Measurements from ENCODE around the gene RECQL.

Gene RECQL, protein sequence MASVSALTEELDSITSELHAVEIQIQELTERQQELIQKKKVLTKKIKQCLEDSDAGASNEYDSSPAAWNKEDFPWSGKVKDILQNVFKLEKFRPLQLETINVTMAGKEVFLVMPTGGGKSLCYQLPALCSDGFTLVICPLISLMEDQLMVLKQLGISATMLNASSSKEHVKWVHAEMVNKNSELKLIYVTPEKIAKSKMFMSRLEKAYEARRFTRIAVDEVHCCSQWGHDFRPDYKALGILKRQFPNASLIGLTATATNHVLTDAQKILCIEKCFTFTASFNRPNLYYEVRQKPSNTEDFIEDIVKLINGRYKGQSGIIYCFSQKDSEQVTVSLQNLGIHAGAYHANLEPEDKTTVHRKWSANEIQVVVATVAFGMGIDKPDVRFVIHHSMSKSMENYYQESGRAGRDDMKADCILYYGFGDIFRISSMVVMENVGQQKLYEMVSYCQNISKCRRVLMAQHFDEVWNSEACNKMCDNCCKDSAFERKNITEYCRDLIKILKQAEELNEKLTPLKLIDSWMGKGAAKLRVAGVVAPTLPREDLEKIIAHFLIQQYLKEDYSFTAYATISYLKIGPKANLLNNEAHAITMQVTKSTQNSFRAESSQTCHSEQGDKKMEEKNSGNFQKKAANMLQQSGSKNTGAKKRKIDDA

DNA sequence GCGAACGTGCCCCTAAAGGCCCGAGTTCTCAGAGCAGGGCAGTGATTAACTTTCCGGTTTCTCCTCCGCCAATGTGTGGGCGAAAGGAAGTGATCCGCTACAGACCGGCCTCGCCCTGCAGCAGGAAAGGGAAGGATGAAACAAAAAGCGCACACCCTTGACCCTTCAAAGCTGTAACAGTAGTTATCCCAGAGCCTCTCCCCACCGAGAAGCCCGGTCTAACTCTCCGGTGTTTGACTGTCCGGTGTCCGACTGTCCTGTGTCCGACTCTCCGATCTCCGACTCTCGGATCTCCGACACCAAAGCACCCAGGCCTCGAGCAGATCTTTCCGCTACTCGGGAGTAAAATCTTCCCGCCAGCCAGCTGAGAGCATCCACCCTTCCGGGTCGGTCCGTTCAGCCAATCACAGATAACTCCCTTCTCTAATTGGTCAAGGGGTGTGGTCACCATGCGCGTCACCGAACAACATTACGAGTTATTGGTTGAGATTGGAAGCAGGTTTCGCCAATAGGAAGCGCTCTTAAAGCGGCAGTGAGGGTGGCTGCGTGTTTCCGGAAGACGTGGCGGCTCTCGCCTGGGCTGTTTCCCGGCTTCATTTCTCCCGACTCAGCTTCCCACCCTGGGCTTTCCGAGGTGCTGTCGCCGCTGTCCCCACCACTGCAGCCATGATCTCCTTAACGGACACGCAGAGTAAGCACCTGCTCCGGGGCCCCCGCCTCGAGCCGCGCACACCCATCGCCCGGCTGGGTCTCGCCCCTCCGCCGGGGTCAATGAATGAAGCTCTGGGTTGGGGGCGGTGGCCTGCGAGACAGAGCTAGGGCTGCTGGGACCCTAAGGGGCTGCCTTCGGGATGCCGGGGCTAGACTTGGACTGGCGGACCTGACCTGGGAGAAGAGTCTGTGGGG is at the start of gene RECQL, which contains the start of gene GOLT1B:
Gene RECQL, minus strand, starts transcription at position 378 of the 906 bp plus-strand sequence. CDS start 2,065 bp downstream, outside the sequence.
Gene GOLT1B, plus strand, starts transcription at position 532 of the 906 bp plus-strand sequence. Its CDS starts 135 bp downstream, at position 667.
- DNase-seq, result peak; percentile 63

DNA sequence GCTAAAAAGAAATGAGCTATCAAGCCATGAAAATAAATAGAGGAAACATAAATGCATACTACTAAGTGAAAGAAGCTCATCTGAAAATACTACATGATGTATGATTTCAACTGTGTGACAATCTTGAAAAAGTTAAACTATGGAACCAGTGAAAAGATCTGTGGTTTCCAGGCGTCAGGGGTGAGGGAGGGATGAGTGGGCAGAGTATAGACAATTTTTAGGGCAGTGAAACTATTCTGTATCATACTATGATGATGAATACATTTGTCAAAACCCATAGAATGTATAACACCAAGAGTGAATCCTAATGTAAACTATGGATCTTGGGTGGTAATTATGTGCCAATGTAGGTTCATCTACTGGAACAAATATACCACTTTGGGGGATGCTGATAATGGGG is 46.0 kb upstream of the RECQL start:
- DNase-seq, result no peak

DNA sequence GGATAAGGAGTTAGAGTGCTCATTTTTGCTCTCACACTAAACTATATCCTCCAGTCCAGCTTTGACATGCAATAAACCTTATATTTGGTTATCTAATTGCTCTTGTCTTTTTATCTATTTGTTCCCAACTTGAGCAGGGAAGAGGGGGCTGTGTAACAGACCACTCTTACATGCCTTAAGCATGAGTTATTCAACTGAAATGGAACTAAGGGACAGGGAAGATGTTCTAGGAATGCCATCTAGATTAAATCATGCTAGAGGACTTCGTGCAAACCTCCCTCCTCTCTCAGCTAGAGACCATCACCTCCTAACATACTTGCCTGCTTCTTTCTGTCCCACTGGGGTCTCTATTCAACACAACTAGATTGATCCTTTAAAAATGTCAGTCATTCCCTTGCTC is 45.3 kb upstream of the RECQL start:
- no peak for DNase-seq

DNA sequence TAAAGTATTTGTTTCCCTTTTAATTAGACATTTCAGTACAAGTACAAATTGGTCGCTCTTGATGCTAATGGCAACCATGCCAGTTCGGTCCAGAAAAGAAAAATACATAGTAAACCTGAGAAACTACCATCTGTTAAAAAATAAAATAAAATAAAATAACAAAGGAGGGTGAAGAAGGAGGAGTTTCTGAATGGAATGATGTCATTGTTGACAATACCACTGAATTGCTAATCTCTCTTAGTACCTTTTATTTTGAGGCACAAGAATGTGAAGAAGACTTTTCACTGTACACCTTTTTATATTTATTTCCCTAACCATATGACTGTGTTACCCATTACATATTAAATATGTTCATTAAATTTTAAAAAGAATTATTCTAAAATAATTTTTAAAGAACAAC is 44.1 kb upstream of the RECQL start:
- no peak for DNase-seq

DNA sequence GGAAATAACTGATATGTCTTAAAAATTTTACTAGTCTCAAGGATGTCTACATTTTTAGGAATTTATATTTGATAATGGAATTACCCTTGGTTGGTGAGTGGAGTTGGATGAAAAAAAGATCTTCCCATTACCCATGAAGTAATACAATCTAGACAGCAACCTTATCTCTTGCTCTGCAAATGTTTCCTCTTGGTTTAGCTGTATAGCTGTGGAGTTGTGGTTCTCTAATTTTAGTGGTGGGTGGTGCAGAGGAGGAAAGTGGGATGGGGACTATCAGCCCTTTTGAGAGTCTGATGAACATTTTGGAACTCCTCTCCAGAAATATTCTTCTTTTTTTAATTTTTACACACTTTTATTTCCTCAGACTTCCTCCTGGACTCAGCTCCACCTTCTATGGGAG is 41.7 kb upstream of the RECQL start:
- DNase-seq, result no peak

DNA sequence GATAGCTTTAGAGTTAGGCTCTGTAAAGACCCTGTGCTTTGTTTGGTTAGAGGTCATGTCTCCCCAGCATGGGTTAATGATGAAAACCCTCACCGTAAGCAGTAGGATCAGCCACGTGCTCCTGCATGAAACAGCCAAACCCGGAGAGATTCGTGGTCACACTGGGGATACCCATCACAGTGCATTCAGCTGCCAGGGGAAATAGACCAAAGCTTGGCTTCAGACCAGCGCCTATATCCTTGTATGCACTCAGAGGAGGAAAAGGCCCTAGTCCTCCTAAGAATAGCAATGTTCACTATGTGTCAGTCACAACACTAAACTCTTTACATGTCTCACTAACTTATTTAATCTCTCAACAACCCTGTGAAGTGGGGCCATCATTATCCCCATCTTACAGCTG is 41.0 kb upstream of the RECQL start:
- no peak for DNase-seq

DNA sequence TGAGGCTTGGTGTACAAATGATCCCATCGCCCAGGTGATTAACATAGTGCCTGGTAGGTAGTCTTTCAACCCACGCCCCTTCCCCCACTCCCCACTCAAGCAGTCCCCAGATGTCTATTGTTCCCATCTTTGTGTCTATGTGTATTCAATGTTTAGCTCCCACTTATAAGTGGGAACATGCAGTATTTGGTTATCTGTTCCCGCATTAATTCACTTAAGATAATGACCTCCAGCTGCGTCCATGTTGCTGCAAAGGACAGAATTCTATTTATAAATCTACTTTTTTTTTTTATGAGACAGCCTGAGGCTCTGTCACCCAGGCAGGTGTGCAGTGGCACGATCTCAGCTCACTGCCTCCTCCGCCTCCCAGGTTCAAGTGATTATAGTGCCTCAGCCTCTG is 40.3 kb upstream of the RECQL start:
- DNase-seq, result no peak

DNA sequence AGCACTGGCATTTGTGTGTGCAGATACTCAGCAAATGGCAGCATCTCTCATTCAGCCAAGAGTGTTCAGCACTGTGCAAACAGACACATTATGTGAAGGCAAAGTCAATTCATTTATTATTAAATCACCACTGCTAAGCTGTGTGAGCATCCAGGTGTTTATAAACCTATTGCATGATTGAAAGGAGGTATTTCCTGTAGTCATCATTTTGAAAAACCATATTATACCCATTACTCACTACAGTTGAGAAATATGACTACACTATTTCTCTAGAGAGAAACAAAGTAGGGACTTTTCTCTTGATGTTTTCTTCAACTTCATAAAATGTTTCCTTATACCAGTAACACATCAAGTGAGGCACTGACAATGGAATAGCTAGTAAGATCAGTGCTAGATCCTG is 38.4 kb upstream of the RECQL start:
- DNase-seq, result no peak

DNA sequence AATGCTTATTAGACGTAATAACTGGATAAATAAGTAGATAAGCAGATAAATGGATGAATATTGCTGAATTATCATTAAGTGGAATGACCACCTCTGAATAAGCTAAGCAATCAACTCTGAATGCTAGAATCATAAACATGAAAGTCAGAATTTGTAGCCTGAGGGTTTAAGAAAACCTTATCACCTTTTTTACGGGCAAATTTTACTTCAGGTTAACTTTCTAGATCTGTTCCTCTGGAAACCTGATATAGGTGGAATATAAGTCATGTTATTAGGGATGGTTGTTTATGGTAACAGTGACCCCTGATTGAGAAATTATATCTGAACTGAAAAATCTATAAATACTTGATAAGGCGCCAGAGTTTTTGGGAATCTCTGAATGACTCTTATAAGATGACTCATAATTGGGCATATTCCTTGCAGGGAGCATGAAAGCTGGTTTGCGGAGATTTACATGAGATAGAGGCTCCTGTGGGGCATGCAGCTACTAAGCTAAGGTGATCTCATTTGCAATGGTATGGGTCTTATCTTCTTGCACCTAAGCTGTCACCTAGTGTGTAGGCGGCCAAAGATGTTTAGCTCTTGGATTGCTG is 36.7 kb upstream of the RECQL start:
- DNase-seq, result no peak

DNA sequence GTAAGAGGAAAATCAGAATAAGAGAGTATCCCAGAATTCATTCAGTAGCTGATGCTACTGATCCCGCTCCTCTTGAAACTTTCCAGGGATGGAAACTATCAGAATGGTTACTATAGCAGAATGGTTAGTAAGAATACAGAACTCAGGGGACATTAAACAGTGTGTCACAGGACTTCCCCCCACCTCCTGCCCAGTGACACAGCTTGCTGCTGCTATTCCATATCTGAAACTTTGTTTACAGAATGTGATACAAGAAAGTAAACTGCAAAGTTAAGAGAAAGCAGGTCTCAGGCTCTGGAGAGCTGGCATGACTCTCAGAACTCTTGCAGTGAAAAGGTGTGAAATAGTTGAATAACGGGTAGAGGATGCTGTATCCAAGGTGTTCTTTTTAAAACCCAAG is 28.0 kb upstream of the RECQL start:
- no peak for DNase-seq

DNA sequence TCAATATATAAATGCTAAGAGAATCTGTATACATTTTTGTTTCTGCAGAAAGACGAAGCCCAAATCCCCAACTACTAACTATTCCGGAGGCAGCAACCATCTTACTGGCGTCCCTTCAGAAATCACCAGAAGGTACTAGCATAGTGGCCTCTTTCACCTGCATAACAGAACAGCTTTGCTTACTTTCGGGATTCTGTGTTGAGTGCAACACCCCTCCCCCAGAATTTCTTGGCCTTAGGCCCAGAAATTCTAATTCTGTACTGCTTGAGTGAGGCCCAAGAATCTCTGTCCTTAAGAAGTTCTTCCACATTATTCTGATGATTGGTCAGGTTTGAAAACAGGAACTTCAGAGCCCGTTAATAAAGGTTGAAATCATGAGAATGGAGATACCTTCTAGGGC is 27.5 kb upstream of the RECQL start:
- DNase-seq, result no peak

DNA sequence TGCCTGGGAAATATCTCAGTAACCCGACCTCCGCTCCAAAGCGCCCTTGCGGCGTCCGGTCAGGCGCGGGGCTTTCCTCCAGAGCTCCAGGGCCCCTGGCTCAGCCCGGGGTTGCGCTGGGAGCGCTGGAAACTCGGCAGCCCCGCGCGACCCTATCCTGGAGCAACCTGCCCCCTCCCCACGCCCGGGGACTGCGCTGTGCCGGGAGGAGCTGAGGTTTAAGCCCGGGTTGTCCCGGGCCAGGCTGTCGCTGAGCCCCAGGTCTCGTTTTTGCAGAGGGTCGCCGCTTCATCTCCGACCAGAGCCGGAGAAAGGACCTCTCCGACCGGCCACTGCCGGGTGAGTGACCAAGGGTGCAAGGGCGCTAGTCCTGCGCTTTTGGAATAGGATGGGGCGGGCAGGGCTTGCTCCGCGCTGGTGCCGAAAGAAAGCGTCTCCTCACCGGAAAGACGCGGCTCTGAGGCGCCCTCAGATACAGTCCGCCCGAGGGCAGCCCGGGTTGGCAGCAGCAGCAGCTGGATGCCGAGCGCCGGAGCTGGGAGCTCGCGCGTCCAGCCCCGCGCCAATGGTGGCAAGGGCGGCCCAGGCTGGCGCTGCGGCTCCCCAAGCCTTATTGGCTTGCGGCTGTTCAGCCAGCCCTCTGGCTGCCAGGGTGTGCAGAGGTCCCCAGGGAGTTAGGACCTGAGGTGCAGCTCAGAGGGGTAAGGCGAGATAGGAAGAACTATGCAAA is 26.2 kb upstream of the RECQL start:
- DNase-seq, result no peak

DNA sequence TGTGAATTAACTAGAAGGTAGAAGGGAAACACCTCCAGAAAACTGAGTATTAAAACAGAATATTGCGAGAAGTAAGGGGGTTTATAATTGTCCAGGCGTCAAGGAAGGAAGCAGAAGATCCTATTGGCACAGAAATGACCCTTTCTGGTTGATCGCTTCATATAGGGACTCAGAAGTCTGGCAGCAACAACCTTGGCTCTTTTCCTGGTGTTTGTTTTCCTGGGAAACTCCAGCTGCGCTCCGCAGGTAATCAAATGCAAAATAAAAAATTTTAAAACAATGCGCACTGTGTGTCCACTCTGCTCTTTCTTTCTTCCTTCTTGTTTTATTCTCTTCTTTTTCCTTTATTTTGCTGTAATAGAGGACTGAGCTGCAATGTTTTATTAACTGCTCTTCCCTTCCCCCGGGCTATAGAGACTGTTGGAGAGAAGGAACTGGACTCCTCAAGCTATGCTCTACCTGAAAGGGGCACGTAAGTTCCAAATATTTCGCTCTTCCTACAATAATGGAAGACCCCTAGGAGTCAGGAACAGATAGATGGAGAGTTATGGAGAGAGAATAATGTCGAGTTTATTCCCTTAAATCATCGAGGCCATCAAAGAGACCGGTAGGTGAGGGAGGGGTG is 25.4 kb upstream of the RECQL start:
- DNase-seq, result no peak

DNA sequence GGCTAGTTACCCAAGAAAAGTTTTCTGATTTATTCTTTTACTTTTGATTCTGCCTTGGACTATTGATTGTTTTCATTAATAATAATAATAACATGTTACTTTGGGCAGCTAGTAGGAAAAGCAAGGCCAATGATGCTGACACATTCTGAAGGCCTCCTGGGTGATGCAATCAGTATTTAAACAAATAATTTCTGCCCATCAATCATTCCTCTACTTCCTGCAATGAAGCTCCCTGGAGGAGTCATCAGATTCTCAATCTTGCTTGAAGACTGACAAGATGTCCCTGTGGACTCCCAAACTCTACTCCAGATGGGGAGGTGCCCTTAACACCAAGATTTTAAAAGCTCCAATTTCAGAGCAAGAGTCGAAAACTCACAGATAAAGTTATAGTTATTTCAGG is 24.6 kb upstream of the RECQL start, which contains the start of gene SPX:
Gene SPX, plus strand, starts transcription at position 244 of the 400 bp plus-strand sequence. CDS start 177 bp downstream, outside the sequence.
- DNase-seq, result no peak

DNA sequence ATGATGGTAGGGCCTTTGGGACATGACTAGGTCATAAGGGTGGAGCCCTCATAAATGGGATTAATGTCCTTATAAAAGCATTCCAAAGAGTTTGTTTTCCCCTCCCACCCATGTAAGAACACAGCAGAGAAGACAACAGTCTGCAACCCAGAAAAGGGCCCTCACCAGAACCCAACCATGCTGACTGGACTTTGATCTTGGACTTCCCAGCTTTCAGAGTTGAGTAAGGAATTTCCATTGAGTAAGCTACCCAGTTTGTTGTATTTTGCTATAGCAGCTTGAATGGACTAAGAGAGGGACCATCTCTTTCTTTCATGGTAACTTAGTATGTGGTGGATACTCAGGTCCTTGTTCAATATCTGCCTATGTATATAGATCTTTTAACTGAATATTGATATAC is 21.7 kb upstream of the RECQL start:
- DNase-seq, result no peak

DNA sequence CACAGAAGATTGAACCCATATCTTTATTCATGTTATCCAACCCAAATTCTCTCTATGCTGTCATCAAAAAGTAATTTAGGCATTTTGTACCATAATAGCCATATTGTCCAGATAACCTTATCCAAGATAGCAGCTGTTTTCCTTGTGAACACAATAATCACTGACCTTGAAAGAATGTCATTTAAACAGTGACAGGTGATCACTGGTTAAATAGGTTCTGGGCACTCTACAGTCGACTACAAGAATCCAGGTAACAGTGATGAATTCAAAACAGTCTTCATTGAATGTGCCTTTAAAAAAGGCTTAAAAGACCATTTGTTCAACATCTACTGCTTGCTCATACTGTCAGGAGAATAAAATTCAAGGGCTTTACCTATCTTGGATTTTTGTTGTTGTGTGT is 20.1 kb upstream of the RECQL start:
- no peak for DNase-seq

DNA sequence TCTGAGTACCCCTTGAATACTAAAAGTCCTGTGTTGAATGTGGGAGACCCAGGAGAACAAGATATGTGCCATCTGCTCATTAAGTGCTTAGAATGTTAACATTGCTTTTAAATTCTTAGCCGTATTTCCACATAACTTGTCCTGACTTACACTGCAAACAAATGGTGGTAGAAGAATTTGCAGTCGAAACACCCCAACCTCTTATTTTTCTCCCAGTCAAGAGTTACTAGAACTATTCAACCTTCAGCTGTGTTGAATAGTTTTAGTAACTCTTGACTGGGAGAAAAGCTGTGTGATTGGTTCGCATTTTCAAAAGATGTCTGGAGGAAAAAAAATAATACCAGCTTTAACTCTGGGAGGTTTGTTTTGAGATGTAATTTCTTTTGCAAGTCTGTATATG is 17.0 kb upstream of the RECQL start:
- DNase-seq, result no peak

DNA sequence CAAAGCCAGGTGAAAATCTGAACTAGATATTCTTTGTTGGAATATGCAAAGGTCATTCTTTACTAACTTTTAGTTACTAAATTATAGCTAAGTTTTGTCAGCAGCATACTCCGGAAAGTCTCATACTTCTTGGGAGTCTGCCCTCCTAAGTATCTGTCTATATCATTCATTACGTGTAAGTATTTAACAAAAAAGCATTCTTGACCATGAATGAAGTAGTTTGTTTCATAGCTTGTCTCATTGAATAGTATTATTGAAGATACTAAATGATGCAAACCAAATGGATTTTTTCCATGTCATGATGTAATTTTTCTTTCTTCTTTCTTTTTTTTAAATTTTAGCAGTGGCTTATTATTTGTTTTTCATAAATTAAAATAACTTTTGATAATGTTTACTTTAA is 14.8 kb upstream of the RECQL start:
- no peak for DNase-seq

DNA sequence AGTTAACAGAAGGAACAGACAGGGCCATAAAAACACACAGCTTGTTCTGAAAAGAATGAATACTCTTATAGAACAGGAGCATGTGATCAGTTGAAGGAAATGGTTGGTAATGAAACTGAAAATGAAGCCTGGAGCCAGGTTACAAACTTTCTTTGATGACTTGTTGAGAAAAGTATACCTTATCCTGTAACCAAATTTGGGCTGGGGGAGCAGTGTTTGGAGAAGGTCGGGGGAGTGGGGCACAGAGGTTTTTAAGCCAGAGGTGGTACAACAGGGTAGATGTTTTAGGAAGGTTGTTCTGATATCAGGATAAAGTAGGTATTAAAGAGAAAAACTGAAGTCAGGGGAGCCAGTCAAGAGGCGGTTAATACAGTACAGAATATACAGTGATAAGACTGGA is 8.3 kb upstream of the RECQL start:
- no peak for DNase-seq

DNA sequence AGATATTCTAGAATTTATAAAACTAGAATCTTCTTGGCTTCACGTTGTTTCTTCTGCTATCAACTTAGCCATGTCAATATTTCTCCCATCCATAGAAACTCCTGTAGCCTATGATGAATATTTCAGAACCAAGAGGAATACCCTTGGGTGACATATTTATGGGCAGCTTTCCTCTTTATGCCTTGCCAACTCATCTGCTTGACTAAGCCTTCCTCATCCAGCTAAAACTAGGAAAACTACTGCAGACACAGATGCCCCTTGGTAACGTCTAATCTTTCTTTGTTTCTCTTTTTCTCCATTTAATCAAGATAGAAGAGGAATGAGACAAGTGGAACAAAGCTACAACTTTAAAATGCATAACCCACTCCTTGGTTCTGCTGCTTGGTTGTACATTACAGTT is 6.4 kb upstream of the RECQL start:
- no peak for DNase-seq

DNA sequence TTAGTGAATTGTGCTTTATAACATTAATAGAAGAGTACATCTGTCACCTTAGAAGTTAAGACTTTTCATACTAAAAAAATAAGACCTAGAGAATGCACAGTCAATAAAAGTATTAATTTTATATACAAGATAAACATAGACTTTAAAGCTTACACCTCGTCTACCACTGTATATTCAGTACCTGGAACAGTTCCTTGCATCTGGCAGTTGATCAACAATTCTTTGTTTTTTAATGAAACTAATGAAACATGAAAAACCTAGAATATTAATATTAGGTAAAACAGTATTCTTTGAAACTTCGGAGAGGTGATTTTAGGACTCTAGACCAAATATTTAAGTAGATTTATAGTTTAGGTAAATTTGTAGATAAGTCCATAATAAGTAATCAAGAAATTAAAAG is 4.5 kb upstream of the RECQL start:
- no peak for DNase-seq

DNA sequence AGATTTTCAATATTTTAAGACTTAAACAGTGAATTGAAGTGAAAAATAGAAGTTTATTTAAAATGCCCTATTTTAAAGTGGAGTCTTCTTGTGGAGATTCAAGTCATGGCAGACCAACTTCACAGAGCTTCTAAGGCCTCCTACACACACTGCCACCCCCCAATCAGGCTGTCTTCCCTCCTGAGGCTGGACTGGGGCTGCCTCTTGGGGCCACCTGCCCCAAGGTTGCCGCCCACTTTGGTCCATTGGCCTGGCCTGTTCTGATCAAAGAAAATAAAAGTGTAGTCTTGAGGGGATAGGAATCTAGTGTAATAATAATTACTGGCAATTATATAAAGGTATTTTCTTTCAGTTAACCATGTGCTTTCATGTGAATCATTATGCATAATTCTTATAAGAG is 1.4 kb upstream of the RECQL start:
- DNase-seq, result no peak

Measured in NK-92 treated with Interleukin-12 subunit alpha and Interleukin-12 subunit beta, amount 100 ng/mL, for 24 hours (cell line).